Gastroesophageal sphincter (tissue), 4 donors: ENCODE data around the gene NR2E1. TPM values are rescaled to one million over a fixed set of nuclear protein-coding genes. Genes with fewer than 3 reads are reported as not detected.

Experiments used
- ATAC-seq: fragments of 150-250 bp; one replicate; pipeline ENCODE4 v1.9.1; 2016; ENCODE audit warnings: mild to moderate bottlenecking, moderate library complexity
- H3K27ac ChIP-seq, 4 donors: fragments of 200-600 bp; sonication (generic) in 3 of 4; 1 replicate in 3 of 4; 2 replicates in 1 of 4; pipeline ENCODE4 v1.5.1; 2016 to 2019
- H3K27me3 ChIP-seq: fragments of 200-600 bp; sonication (generic); one replicate; pipeline ENCODE4 v1.5.1; 2019
- H3K36me3 ChIP-seq, 2 donors: fragments of 200-600 bp; sonication (generic); one replicate each; pipeline ENCODE4 v1.5.1; 2019; ENCODE audit warnings: control low read depth in 1 of 2
- H3K4me1 ChIP-seq, 3 donors: fragments of 200-600 bp; sonication (generic); 1 replicate in 2 of 3; 2 replicates in 1 of 3; pipeline ENCODE4 v1.5.1; 2016 to 2019; ENCODE audit warnings: control low read depth in 2 of 3
- H3K4me3 ChIP-seq, 2 donors: fragments of 200-600 bp; sonication (generic); one replicate each; pipeline ENCODE4 v1.5.1; 2019; ENCODE audit warnings: mild to moderate bottlenecking in 1 of 2, moderate library complexity in 1 of 2
- H3K9me3 ChIP-seq, 3 donors: fragments of 200-600 bp; sonication (generic); one replicate each; pipeline ENCODE4 v1.5.1; 2017 to 2019; ENCODE audit warnings: control low read depth in 2 of 3
- EP300 ChIP-seq: sonication (generic); formaldehyde crosslinking; IDR thresholded peaks from one replicate; pipeline ENCODE4 v1.6.1; 2017; ENCODE audit warnings: antibody characterized with exemption, mild to moderate bottlenecking
- POLR2A ChIP-seq, 2 donors: fragments of 450-650 bp; IDR thresholded peaks; one replicate each; pipeline ENCODE4 v1.6.1; 2017; ENCODE audit warnings: antibody characterized with exemption in 2 of 2, mild to moderate bottlenecking in 2 of 2, moderate library complexity in 1 of 2
- POLR2AphosphoS5 ChIP-seq: sonication (generic); formaldehyde crosslinking; IDR thresholded peaks from one replicate; pipeline ENCODE4 v1.6.1; 2017; ENCODE audit warnings: antibody characterized with exemption
- WGBS, 2 donors: methylation state at CpG; one replicate each; pipeline ENCODE4 v1.1.5; 2018; ENCODE audit warnings: low coverage in 1 of 2; 5-methylcytosine and 5-hydroxymethylcytosine counted together
- total RNA-seq, 4 donors: library from RNA; depleted of rRNA; stranded (reverse); fragments of >200 nt; gene quantifications; one replicate each; pipeline ENCODE4 v1.1.0, GENCODE V29; 2016
- TF ChIP-seq, protein P1 (sequence below), 4 experiments: fragments of 200-600 bp in 2 of 4; fragments of 450-650 bp in 2 of 4; sonication (generic) in 1 of 4; IDR thresholded peaks; one replicate each; pipeline ENCODE4 v1.5.1; 2017 to 2019; ENCODE audit warnings: antibody characterized with exemption in 4 of 4, mild to moderate bottlenecking in 2 of 4, moderate library complexity in 2 of 4

NR2E1 gene
- total RNA-seq, 4 donors from 2014 or later, result not detected

DNA sequence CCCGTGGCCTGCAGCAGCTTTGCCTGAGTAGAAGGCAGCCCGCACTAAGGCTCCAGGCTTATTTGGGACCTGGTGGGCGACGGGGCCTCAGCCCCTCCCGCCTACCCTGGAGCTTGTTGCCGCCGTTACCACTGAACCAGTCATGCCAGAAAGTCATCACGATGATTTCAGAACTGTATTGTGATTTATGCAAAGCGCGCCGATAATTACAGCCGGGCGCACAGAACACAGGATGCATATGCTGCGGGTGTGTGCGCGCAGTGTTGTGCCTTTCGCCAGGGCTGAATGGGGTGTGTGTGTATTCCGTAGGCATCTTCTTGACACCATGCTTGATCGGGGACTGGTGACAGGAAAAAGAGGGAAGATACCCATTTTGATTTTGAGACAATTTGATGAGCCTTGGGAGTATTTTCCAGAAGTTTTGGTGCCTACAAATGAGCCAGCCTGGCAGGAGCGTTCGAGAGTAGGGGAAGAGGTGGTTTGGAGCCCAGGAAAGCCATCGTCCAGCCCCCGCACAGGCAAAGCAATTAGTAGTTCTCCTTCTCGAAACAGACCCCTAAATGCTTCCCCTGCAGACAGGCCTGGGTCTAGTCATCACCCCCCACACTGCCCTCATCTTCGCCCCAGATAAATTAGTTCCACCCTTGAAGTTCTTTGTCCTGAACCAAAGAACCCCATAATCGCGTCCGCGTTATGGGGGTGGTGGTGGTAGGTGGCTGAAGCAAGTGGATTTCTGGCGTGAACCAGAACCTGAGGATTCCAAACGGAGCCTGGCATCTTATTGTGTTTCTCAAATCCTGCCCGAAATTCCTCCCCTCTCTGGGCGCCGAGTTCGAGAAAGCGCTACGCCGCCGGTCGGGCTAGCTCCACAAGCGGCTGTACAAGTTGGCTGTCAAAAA, 1.9 kb upstream of the NR2E1 start:
- ATAC-seq, result no peak
- Histone ChIP-seq H3K4me3 (no peak overlapping the region), H3K36me3 (no peaks in the 10 kb centered on the region), H3K27ac (no peak overlapping the region), H3K27me3 (peaks cover 100% of the 10 kb centered on the region), H3K9me3 (no peaks in the 10 kb centered on the region), H3K4me1 (peaks cover 0 to 54% (median 33%) of the 10 kb centered on the region in 3 donors)
- no peak for TF ChIP-seq EP300
- TF ChIP-seq, protein P1, sequence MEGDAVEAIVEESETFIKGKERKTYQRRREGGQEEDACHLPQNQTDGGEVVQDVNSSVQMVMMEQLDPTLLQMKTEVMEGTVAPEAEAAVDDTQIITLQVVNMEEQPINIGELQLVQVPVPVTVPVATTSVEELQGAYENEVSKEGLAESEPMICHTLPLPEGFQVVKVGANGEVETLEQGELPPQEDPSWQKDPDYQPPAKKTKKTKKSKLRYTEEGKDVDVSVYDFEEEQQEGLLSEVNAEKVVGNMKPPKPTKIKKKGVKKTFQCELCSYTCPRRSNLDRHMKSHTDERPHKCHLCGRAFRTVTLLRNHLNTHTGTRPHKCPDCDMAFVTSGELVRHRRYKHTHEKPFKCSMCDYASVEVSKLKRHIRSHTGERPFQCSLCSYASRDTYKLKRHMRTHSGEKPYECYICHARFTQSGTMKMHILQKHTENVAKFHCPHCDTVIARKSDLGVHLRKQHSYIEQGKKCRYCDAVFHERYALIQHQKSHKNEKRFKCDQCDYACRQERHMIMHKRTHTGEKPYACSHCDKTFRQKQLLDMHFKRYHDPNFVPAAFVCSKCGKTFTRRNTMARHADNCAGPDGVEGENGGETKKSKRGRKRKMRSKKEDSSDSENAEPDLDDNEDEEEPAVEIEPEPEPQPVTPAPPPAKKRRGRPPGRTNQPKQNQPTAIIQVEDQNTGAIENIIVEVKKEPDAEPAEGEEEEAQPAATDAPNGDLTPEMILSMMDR (IDR thresholded peaks at IDR 0.05), result no peak
- TF ChIP-seq POLR2AphosphoS5, result no peak
- TF ChIP-seq POLR2A (IDR thresholded peaks at IDR 0.05), result no peak
- WGBS, 2 donors, result 0 to 7% methylated on average over 5 to 29 of the region's 41 CpGs

DNA sequence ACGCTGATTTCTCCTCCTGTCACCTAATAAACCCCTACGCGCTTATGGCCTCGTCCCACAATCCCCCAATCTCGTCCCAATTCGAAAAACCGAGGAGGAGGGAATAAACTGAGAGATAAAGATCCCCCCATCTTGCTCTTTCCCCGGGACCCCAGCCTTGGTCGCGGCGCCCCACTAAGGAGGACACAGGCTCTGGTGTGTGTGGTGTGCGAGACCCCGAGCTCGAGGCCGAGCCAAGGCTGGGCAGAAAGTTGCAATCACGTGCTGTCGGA, 1.3 kb upstream of the NR2E1 start:
- Histone ChIP-seq H3K4me1 (peaks cover 0 to 60% (median 37%) of the 10 kb centered on the region in 3 donors), H3K27ac (no peak overlapping the region), H3K9me3 (no peaks in the 10 kb centered on the region), H3K27me3 (peaks cover 100% of the 10 kb centered on the region), H3K4me3 (no peak overlapping the region), H3K36me3 (no peaks in the 10 kb centered on the region)
- WGBS, 2 donors, result 0% methylated on average over 2 of the region's 17 CpGs; no CpG with 5 or more reads in 1 of the 2 donors
- TF ChIP-seq POLR2A (IDR thresholded peaks at IDR 0.05), result no peak
- no peak for TF ChIP-seq EP300
- no peak for TF ChIP-seq POLR2AphosphoS5
- TF ChIP-seq, protein P1 (IDR thresholded peaks at IDR 0.05), result no peak
- ATAC-seq, result no peak

DNA sequence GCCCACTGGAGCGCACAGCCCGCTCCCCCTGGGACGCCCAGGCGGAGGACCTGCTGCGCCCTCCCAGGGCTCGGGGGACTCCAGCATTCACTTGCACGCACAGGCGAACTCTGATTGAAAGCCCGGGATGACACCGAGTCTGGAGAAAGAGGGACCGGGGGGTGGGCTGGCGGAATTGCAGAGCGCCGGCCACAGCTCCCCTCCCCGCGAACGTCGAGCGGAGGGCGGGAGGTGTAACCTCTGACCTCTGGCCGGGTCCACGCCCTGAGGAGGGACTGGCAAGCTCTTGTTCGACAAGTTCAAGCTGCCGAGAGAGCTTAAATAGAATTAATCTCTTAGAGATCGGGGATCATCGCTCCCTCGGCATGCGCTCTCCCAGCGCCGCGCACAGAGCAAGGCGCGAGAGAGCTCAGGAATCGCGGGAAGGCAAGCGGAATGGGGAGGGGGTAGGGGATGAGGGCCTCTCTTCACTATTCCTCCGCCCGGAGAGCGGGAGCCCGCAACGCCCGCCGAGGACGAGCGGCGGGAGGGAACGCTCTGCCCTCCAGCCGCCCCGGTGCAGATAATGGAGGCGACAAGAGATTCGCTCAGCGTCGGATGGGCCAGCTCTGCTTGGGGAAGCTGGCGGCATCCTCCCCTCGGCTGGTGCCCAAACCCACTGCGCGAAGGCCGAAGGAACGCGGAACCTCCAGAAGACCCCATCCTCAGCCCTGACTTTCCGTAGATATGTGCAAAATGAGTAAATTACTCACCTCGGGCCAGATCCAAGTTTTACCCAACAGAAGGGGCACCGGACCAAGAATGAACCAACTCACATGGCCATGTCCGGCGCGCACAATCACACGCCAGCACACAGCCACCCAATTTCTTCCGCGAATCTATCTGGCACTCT, 761 bp upstream of the NR2E1 start:
- Histone ChIP-seq H3K27me3 (peaks cover 100% of the 10 kb centered on the region), H3K4me1 (peaks cover 0 to 65% (median 37%) of the 10 kb centered on the region in 3 donors), H3K27ac (no peak overlapping the region), H3K4me3 (peak overlapping the region in 1 of 2 donors; percentile 11), H3K36me3 (no peaks in the 10 kb centered on the region), H3K9me3 (no peaks in the 10 kb centered on the region)
- no peak for ATAC-seq
- 8 to 11% methylated on average over 5 to 9 of the region's 69 CpGs for WGBS, 2 donors
- TF ChIP-seq, protein P1 (IDR thresholded peaks at IDR 0.05), result no peak
- TF ChIP-seq EP300 (no peak), POLR2A (IDR thresholded peaks at IDR 0.05) (no peak), POLR2AphosphoS5 (no peak)

DNA sequence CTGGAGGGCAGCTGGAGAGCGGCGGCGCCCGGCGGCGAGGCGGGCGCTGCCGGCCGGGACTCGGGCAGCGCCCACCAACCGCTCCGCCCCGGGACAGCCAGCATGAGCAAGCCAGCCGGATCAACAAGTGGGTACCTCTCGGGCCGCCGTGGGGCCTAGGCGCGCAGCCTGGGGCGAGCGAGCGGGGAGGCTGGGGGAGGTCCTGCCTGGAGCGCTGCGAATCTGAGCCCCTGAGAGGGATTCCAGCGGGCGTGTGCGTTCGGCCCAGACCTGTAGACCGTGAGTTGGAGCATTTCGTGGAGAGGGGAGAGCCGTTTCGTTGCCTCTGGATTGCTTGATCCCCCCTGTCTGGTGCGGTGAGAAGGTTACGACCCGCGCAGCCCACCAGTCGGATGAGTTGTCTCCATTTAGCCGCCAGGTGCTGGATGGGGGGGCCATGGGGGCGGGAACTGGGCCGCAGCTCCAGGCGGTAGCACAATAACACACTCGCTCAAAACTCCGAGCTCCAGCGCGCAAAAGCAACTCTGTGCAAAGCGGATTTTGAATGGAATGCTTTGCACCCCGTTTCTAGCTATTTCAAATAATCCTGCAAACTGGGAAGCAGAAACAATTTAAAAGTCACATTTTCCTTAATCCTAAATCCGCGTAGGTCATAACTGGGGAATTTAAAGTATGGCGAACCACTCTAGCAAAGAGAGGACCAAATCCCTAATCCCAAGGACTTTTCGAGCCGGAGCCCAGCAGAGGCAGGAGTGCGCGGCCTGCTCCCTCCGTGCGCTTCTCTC, 1.0 kb downstream of the NR2E1 start:
- Histone ChIP-seq H3K36me3 (no peaks in the 10 kb centered on the region), H3K9me3 (no peaks in the 10 kb centered on the region), H3K27ac (no peak overlapping the region), H3K4me3 (peak overlapping the region in 1 of 2 donors; percentile 35), H3K4me1 (peaks cover 0 to 65% (median 37%) of the 10 kb centered on the region in 3 donors), H3K27me3 (peaks cover 100% of the 10 kb centered on the region)
- WGBS, 2 donors, result 8 to 28% methylated on average over 9 to 12 of the region's 58 CpGs
- TF ChIP-seq POLR2A (IDR thresholded peaks at IDR 0.05) (no peak), POLR2AphosphoS5 (no peak), EP300 (no peak)
- TF ChIP-seq, protein P1 (IDR thresholded peaks at IDR 0.05), result no peak
- no peak for ATAC-seq
